ENCODE results near the gene ABCG1.

DNA sequence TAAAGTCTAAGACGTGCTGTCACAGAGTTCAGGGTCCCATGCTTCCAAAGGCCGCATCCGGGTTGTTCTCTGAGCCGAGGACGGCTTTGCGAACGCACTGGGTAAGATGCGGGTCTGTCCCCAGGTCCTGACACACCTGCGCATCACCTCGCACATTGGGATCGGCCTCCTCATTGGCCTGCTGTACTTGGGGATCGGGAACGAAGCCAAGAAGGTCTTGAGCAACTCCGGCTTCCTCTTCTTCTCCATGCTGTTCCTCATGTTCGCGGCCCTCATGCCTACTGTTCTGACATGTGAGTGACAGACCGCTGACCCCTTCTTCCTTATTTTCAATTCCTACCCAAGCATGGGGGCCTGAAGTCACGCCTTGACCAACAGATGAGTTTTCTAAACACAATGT, 71.0 kb downstream of the ABCG1 start:
- TF ChIP-seq GATA3 (IDR thresholded peaks at IDR 0.05; ENCODE audit: low read depth, low read length) (no peak), GATA2 (IDR thresholded peaks at IDR 0.05; ENCODE audit: low read depth, low read length) (no peak)
